ENCODE data around the gene FYN.

GRCh38 chr6:111696814-111697213, 176.4 kb downstream of the FYN start:
- TF ChIP-seq REST (IDR thresholded peaks at IDR 0.05) (no peak), GABPA (IDR thresholded peaks at IDR 0.05 in 1 of 2, conservative IDR thresholded peaks at IDR 0.05 in 1 of 2) (no peak), YY1 (IDR thresholded peaks at IDR 0.05) (no peak), CTCF (IDR thresholded peaks at IDR 0.05; ENCODE audit: low read depth, low read length, missing input control) (no peak)
